ENCODE data around the gene SLC6A6. TPM values are rescaled to one million over a fixed set of nuclear protein-coding genes. Genes with fewer than 3 reads are reported as not detected.

The SLC6A6 gene
- total and polyA plus RNA-seq, 10 donors: 3.4 to 150 (median 104) TPM

DNA sequence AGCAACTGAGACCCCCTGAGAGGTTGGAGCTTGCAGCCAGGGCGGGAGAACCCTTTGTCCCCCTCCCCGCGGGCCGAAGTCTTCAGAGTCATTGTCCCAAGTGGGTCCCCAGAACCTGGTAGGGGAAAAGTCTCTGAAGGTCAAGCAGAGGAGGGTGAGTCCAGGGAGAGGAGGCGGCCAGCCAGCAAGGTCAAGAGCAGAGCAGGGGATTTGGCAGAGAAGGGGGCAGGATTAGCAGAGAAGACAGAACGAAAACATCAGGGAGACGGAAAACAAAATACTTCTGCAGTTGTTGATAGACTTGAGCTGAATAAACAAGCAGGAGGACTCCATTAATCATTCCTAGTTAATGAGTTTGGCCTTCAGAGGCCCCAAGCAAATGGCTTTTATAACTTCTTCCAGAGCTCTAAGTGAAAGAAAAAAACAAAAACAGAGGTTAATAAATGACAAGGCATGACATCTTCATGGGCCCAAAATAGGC, 71.0 kb downstream of the SLC6A6 start:
- peak overlapping the region in 4 of 8 donors; percentile 11 to 36 (median 27) for H3K27ac ChIP-seq
- intact Hi-C loops (cut with DNase I; ENCODE audit: low total_unique reads): no loop called here
- WGBS, 5 donors: 66 to 85% (median 78%) methylated on average over 7 of the region's 7 CpGs
- H3K4me1 ChIP-seq: peaks cover 0 to 46% (median 10%) of the 10 kb centered on the region in 6 donors
- no peaks in the 10 kb centered on the region for H3K27me3 ChIP-seq (replicated peaks in 1 of 7)
- DNase-seq: no peak
- TF ChIP-seq, protein P1, sequence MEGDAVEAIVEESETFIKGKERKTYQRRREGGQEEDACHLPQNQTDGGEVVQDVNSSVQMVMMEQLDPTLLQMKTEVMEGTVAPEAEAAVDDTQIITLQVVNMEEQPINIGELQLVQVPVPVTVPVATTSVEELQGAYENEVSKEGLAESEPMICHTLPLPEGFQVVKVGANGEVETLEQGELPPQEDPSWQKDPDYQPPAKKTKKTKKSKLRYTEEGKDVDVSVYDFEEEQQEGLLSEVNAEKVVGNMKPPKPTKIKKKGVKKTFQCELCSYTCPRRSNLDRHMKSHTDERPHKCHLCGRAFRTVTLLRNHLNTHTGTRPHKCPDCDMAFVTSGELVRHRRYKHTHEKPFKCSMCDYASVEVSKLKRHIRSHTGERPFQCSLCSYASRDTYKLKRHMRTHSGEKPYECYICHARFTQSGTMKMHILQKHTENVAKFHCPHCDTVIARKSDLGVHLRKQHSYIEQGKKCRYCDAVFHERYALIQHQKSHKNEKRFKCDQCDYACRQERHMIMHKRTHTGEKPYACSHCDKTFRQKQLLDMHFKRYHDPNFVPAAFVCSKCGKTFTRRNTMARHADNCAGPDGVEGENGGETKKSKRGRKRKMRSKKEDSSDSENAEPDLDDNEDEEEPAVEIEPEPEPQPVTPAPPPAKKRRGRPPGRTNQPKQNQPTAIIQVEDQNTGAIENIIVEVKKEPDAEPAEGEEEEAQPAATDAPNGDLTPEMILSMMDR (IDR thresholded peaks at IDR 0.05 in 8 of 11, conservative IDR thresholded peaks at IDR 0.05 in 3 of 11): no peak
- peak in 1 of 3 donors; percentile 5 for TF ChIP-seq POLR2AphosphoS5 (IDR thresholded peaks at IDR 0.05)
- H3K36me3 ChIP-seq: peaks cover 3 to 100% (median 93%) of the 10 kb centered on the region in 6 donors
- no peak overlapping the region for H3K4me3 ChIP-seq
- H3K9me3 ChIP-seq: no peaks in the 10 kb centered on the region

DNA sequence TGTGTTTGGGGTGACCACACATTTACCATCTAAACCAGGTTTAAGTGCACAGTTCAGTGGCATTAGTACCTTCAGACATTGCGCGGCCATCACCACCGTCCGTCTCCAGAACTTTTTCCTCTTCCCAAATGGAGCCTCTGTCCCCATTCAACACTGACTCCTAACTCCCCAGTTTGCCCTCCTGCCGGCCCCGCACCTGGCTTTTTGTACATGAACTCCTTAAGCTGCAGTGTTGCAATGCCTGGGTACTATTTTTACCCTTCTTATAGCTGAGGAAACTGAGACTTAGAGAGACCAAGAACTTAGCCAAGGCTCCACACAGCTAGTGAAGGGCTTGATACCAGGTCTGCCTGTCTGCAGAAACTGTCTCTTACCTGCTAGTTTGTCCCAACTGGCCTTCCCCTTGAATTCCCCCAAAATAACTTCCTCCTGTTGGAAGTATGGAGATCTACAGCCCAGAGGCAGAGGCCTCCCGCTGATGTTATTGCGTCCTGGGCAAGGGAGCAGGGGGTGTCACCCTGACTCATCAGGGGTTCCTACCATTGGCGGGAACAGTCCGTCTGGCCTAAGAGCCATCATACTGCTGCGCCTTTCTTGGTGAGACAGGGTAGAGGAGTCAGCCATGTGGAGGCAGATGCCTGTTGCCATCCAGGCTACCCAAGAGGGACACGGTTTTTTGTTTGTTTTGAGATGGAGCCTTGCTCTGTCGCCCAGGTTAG, 72.1 kb downstream of the SLC6A6 start:
- no peak overlapping the region for H3K27ac ChIP-seq
- peaks cover 3 to 100% (median 93%) of the 10 kb centered on the region in 6 donors for H3K36me3 ChIP-seq
- TF ChIP-seq POLR2AphosphoS5 (IDR thresholded peaks at IDR 0.05) (no peak), POLR2A (IDR thresholded peaks at IDR 0.05) (no peak)
- TF ChIP-seq, protein P1 (IDR thresholded peaks at IDR 0.05 in 8 of 11, conservative IDR thresholded peaks at IDR 0.05 in 3 of 11): no peak
- no peak for DNase-seq
- intact Hi-C loops (cut with DNase I; ENCODE audit: low total_unique reads): no loop called here
- H3K27me3 ChIP-seq (replicated peaks in 1 of 7): no peaks in the 10 kb centered on the region
- 95 to 97% (median 97%) methylated on average over 13 of the region's 13 CpGs for WGBS, 5 donors
- H3K4me3 ChIP-seq: no peak overlapping the region
- no peaks in the 10 kb centered on the region for H3K9me3 ChIP-seq
- peaks cover 0 to 50% (median 12%) of the 10 kb centered on the region in 6 donors for H3K4me1 ChIP-seq

DNA sequence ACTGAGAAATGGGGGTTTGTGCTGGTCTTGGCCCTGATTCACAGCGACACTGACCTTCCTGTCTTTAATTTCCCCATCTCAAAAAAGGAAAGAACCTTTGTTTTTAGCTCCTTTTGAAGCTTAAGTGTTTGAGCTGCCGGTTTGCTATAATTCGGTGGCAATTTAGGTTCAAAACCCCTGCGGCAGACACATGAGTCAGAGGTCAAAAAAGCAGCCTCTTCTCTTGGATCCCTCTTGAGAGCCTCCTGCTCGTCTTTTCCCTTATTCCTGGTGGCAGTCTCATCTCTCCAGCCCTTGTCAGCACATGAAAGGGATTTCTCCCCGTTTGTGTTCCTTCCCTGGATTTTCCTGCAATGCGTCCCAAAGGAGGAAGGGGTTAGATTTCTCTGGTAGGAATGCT, 73.2 kb downstream of the SLC6A6 start:
- Histone ChIP-seq H3K27ac (no peak overlapping the region), H3K9me3 (no peaks in the 10 kb centered on the region), H3K27me3 (replicated peaks in 1 of 7) (no peaks in the 10 kb centered on the region), H3K4me1 (peaks cover 0 to 61% (median 13%) of the 10 kb centered on the region in 6 donors), H3K4me3 (no peak overlapping the region), H3K36me3 (peaks cover 6 to 100% (median 93%) of the 10 kb centered on the region in 6 donors)
- no peak for DNase-seq
- 59 to 88% (median 79%) methylated on average over 7 of the region's 7 CpGs for WGBS, 5 donors
- TF ChIP-seq, protein P1 (IDR thresholded peaks at IDR 0.05 in 8 of 11, conservative IDR thresholded peaks at IDR 0.05 in 3 of 11): no peak
- TF ChIP-seq POLR2AphosphoS5 (IDR thresholded peaks at IDR 0.05) (no peak), POLR2A (IDR thresholded peaks at IDR 0.05) (no peak)
- intact Hi-C loops (cut with DNase I; ENCODE audit: low total_unique reads): no loop called here

DNA sequence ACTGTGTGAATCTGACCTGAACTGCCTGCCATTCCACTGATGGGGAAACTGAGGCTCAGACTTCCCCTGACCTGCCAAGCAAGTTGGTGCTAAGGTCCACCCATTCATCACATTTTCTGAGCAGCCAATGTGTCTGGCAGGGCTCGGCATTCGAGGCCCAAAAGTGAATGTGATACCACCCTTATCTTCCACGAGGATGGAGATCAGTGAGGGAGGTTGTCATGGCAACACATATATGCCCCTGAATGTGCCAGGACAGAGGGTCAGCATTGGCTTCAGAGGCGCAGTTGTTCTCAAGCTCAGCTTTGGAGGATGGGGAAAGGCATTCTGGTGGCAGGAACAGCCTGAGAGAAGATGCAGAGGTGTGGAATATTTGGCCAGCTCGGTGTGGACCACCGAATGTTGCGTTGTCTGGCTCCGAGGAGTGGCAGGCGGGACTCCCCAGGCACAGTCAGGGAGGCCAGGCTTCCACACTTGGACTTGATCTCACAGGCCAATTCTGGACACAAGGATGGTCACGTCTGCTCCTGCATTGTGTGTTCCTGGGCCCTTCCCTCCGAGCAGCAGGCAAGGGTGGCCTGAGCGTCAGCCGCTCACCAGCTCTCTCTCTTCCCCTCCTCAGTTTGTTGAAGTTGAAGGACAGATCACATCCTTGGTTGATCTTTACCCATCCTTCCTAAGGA, 74.3 kb downstream of the SLC6A6 start:
- peaks cover 0 to 66% (median 18%) of the 10 kb centered on the region in 6 donors for H3K4me1 ChIP-seq
- H3K4me3 ChIP-seq: no peak overlapping the region
- H3K27me3 ChIP-seq (replicated peaks in 1 of 7): no peaks in the 10 kb centered on the region
- peak; percentile 63 for DNase-seq
- intact Hi-C loops (cut with DNase I; ENCODE audit: low total_unique reads): no loop called here
- 95 to 97% (median 96%) methylated on average over 13 of the region's 13 CpGs for WGBS, 5 donors
- H3K27ac ChIP-seq: no peak overlapping the region
- H3K36me3 ChIP-seq: peaks cover 7 to 100% (median 95%) of the 10 kb centered on the region in 6 donors
- TF ChIP-seq, protein P1 (IDR thresholded peaks at IDR 0.05 in 8 of 11, conservative IDR thresholded peaks at IDR 0.05 in 3 of 11): no peak
- peak in 1 of 3 donors; percentile 50 for TF ChIP-seq POLR2AphosphoS5 (IDR thresholded peaks at IDR 0.05)
- H3K9me3 ChIP-seq: no peaks in the 10 kb centered on the region

All from spleen (tissue), 11 donors.